ENCODE results near the gene PAX4. TPM values are rescaled to one million over a fixed set of nuclear protein-coding genes. Genes with fewer than 3 reads are reported as not detected.

Gene PAX4
- total RNA-seq (not detected in 2 replicates), polyA plus RNA-seq (not detected in 2 replicates), polyA minus RNA-seq (ENCODE audit: low replicate concordance) (not detected in 2 replicates)
- polyA plus RNA-seq (2012): not detected in 2 replicates

- Histone ChIP-seq H3K4me1 (ENCODE audit: control insufficient read depth, extremely low read depth, insufficient read depth, low read length) (no peaks in the 10 kb centered on the region), H3K9me3 (ENCODE audit: control insufficient read depth, insufficient read depth, low read depth, low read length) (no peaks in the 10 kb centered on the region), H3K27me3 (ENCODE audit: control insufficient read depth, insufficient read depth, low read length) (peaks cover 47% of the 10 kb centered on the region), H3K27ac (ENCODE audit: insufficient read depth, low read length) (no peak within 1 kb of the TSS), H3K79me2 (ENCODE audit: control insufficient read depth, insufficient read depth, low read length) (no peaks in the 10 kb centered on the region), H3K36me3 (ENCODE audit: control insufficient read depth, insufficient read depth, low read length) (no peaks in the 10 kb centered on the region), H2AFZ (ENCODE audit: low read length) (no peak within 1 kb of the TSS), H4K20me1 (ENCODE audit: control insufficient read depth, extremely low read depth, insufficient read depth, low read length) (no peaks in the 10 kb centered on the region), H3K4me3 (replicated peaks in 1 of 4; ENCODE audit: control extremely low read depth in 1 of 4, insufficient read depth in 1 of 4, low read depth in 3 of 4, low read length in 4 of 4) (no peak within 1 kb of the TSS), H3K9ac (ENCODE audit: insufficient read depth, low read length) (no peak within 1 kb of the TSS), H3K4me2 (ENCODE audit: extremely low read depth, insufficient read depth, low read length) (no peak within 1 kb of the TSS)
- TF ChIP-seq CTCF (conservative IDR thresholded peaks at IDR 0.05 in 1 of 2, IDR thresholded peaks at IDR 0.05 in 1 of 2; ENCODE audit: low read depth in 1 of 2, low read length in 2 of 2): no peak
- TF ChIP-seq EZH2 (IDR thresholded peaks at IDR 0.05; ENCODE audit: low read length, missing control alignments): no peak
- DNase-seq (ENCODE audit: low read depth in 2 of 2): no peak
These were observed at the start of gene PAX4 for GRCh38 chr7:127618042-127618441. Gene PAX4, minus strand, starts transcription at chr7:127618142. Its CDS starts 2,214 bp downstream, at chr7:127615928.

GRCh38 chr7:127667017-127667670 lies 49.2 kb upstream of the PAX4 start:
- no peak for TF ChIP-seq CTCF (conservative IDR thresholded peaks at IDR 0.05 in 1 of 2, IDR thresholded peaks at IDR 0.05 in 1 of 2; ENCODE audit: low read depth in 1 of 2, low read length in 2 of 2)
- TF ChIP-seq EZH2 (IDR thresholded peaks at IDR 0.05; ENCODE audit: low read length, missing control alignments): no peak
- no peak overlapping the region for H3K4me3 ChIP-seq (replicated peaks in 1 of 4; ENCODE audit: control extremely low read depth in 1 of 4, insufficient read depth in 1 of 4, low read depth in 3 of 4, low read length in 4 of 4)
- H4K20me1 ChIP-seq (ENCODE audit: control insufficient read depth, extremely low read depth, insufficient read depth, low read length): no peaks in the 10 kb centered on the region
- peaks cover 21% of the 10 kb centered on the region for H3K4me1 ChIP-seq (ENCODE audit: control insufficient read depth, extremely low read depth, insufficient read depth, low read length)
- no peaks in the 10 kb centered on the region for H3K27me3 ChIP-seq (ENCODE audit: control insufficient read depth, insufficient read depth, low read length)
- DNase-seq (ENCODE audit: low read depth in 2 of 2): peak; percentile 70 to 71
- peak overlapping the region; percentile 87 for H3K27ac ChIP-seq (ENCODE audit: insufficient read depth, low read length)
- H3K4me2 ChIP-seq (ENCODE audit: extremely low read depth, insufficient read depth, low read length): peak overlapping the region; percentile 67
- no peaks in the 10 kb centered on the region for H3K36me3 ChIP-seq (ENCODE audit: control insufficient read depth, insufficient read depth, low read length)
- no peak overlapping the region for H2AFZ ChIP-seq (ENCODE audit: low read length)
- H3K79me2 ChIP-seq (ENCODE audit: control insufficient read depth, insufficient read depth, low read length): peaks cover 92% of the 10 kb centered on the region
- no peaks in the 10 kb centered on the region for H3K9me3 ChIP-seq (ENCODE audit: control insufficient read depth, insufficient read depth, low read depth, low read length)
- no peak overlapping the region for H3K9ac ChIP-seq (ENCODE audit: insufficient read depth, low read length)

GRCh38 chr7:127666602-127667001 lies 48.7 kb upstream of the PAX4 start:
- H3K27ac ChIP-seq (ENCODE audit: insufficient read depth, low read length): peak overlapping the region; percentile 52
- no peak for DNase-seq (ENCODE audit: low read depth in 2 of 2)
- no peak overlapping the region for H3K9ac ChIP-seq (ENCODE audit: insufficient read depth, low read length)
- no peaks in the 10 kb centered on the region for H3K36me3 ChIP-seq (ENCODE audit: control insufficient read depth, insufficient read depth, low read length)
- H3K9me3 ChIP-seq (ENCODE audit: control insufficient read depth, insufficient read depth, low read depth, low read length): no peaks in the 10 kb centered on the region
- peak overlapping the region; percentile 66 for H3K4me2 ChIP-seq (ENCODE audit: extremely low read depth, insufficient read depth, low read length)
- TF ChIP-seq EZH2 (IDR thresholded peaks at IDR 0.05; ENCODE audit: low read length, missing control alignments) (no peak), CTCF (conservative IDR thresholded peaks at IDR 0.05 in 1 of 2, IDR thresholded peaks at IDR 0.05 in 1 of 2; ENCODE audit: low read depth in 1 of 2, low read length in 2 of 2) (no peak)
- no peak overlapping the region for H3K4me3 ChIP-seq (replicated peaks in 1 of 4; ENCODE audit: control extremely low read depth in 1 of 4, insufficient read depth in 1 of 4, low read depth in 3 of 4, low read length in 4 of 4)
- peaks cover 21% of the 10 kb centered on the region for H3K4me1 ChIP-seq (ENCODE audit: control insufficient read depth, extremely low read depth, insufficient read depth, low read length)
- H3K79me2 ChIP-seq (ENCODE audit: control insufficient read depth, insufficient read depth, low read length): peaks cover 92% of the 10 kb centered on the region
- H3K27me3 ChIP-seq (ENCODE audit: control insufficient read depth, insufficient read depth, low read length): no peaks in the 10 kb centered on the region
- no peaks in the 10 kb centered on the region for H4K20me1 ChIP-seq (ENCODE audit: control insufficient read depth, extremely low read depth, insufficient read depth, low read length)
- H2AFZ ChIP-seq (ENCODE audit: low read length): no peak overlapping the region

All from fibroblast of lung (primary cell).